SJSA1 (cell line): ENCODE data around the gene PANK3. TPM values are rescaled to one million over a fixed set of nuclear protein-coding genes. Genes with fewer than 3 reads are reported as not detected.
A peak's percentile ranks its signal among the peaks of the same experiment; 100 is the strongest.

Source experiments
- DNase-seq, 2 experiments: peaks; one replicate each; pipeline ENCODE4 v3.0.0-alpha.2; 2015 to 2020; ENCODE audit warnings: low spot score in 2 of 2, low read depth in 1 of 2
- H3K27ac ChIP-seq: fragments of 250-450 bp; sonication (Bioruptor Pico); 2 replicates; pipeline ENCODE4 v1.5.1; 2020; ENCODE audit warnings: mild to moderate bottlenecking, moderate library complexity
- H3K27me3 ChIP-seq: fragments of 250-450 bp; sonication (Bioruptor Pico); replicated peaks from 2 replicates; pipeline ENCODE4 v1.5.1; 2020; ENCODE audit warnings: mild to moderate bottlenecking, moderate library complexity
- H3K36me3 ChIP-seq: fragments of 250-450 bp; sonication (Bioruptor Pico); 2 replicates; pipeline ENCODE4 v1.5.1; 2020; ENCODE audit warnings: mild to moderate bottlenecking
- H3K4me1 ChIP-seq: fragments of 250-450 bp; sonication (Bioruptor Pico); replicated peaks from 2 replicates; pipeline ENCODE4 v1.6.1; 2021; ENCODE audit warnings: mild to moderate bottlenecking
- H3K4me3 ChIP-seq: fragments of 250-450 bp; sonication (Bioruptor Pico); 2 replicates; pipeline ENCODE4 v1.5.1; 2020; ENCODE audit warnings: mild to moderate bottlenecking
- H3K9me3 ChIP-seq: fragments of 250-450 bp; sonication (Bioruptor Pico); replicated peaks from 2 replicates; pipeline ENCODE4 v1.5.1; 2020; ENCODE audit warnings: mild to moderate bottlenecking
- total RNA-seq: library from RNA; depleted of rRNA; stranded (reverse); fragments of >200 nt; shearing (Covaris generic); gene quantifications from 2 replicates; pipeline ENCODE4 v1.2.3, GENCODE V29; 2014; rRNA removed

PANK3 gene
- 77.0 and 105 TPM in 2 replicates for total RNA-seq

DNA sequence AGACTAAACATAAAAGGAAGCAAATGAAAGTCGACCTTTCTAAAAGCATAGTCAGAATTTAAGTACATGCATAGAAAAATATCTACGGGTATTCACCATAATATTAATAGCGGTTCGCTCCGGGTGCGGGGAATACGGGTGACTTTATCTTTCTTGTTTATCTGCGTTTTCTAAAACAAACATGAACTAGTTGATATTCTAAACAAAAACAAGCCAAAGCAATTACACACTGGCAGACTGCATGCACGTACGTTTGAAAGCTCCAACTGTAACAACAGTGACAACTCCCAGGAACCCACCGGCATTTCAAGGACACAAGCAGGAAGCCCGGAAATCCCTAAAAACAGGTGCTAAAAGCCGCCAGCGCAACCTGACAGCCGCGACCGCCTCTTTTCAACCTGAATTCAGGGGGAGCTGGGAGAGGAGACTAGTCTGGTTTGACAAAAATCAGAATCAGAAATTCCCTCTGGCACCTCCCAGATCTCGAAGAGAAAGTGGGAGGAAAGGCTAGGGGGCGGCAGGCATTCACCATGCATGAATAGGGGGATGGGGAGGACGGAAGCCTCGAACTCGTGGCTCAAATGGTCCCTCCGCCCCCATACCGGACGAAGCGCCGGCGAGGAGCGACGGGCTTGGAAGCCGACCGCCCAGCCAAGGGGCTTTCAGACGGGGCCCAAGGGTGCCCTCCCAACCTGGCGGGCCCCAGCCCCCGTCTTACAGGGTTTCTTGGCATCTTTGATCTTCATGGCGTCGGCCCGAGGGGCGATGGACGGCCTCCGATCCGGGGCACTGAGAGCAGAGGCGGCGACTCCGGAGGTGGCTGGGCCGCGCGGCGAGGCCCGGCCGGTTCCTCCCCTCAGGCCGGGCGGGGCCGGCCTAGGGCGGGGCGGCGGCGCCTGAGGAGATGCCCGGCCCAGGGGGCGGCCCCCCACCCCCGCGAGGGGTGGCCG is at the start of gene PANK3:
PANK3 (minus strand) TSS at position 831 of the 950 bp plus-strand sequence; CDS start at position 746, 85 bp downstream.
- H3K27me3 ChIP-seq, result no peaks in the 10 kb centered on the region
- H3K4me3 ChIP-seq, result peak within 1 kb of the TSS; percentile 84
- H3K4me1 ChIP-seq, result peaks cover 9% of the 10 kb centered on the region
- no peaks in the 10 kb centered on the region for H3K9me3 ChIP-seq
- peaks cover 26% of the 10 kb centered on the region for H3K36me3 ChIP-seq
- H3K27ac ChIP-seq, result peak within 1 kb of the TSS; percentile 72
- peak; percentile 52 to 89 for DNase-seq

DNA sequence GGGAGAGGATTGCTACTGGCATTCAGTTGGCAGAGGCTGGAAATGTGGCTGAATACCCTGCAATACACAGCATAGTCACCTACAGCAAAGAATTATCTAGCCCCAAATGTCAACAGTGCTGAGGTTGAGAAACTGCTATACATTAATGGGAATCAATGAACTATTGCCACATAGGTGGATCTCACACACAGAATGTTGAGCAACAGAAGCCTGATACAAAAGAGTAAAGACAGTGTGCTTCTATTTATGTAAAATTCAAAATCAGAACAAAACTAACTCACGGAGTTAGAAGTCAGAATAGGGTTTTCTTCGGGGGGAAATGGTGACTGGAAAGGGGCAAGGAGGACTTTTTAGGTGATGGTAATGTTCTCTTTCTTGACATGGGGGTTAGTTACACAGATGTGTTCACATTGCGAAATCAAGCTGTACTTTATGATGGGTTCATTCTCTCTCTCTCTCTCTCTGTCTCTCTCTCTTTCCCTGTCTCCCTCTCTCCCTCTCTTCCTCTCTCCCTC is 45.7 kb upstream of the PANK3 start:
- H3K9me3 ChIP-seq, result peaks cover 3% of the 10 kb centered on the region; the same call in 1 of the 2 replicates
- no peaks in the 10 kb centered on the region for H3K36me3 ChIP-seq
- DNase-seq, result no peak
- H3K27me3 ChIP-seq, result no peaks in the 10 kb centered on the region
- H3K27ac ChIP-seq, result no peak overlapping the region
- H3K4me3 ChIP-seq, result no peak overlapping the region
- H3K4me1 ChIP-seq, result no peaks in the 10 kb centered on the region

- H3K36me3 ChIP-seq, result no peaks in the 10 kb centered on the region
- no peak overlapping the region for H3K27ac ChIP-seq
- H3K27me3 ChIP-seq, result peaks cover 13% of the 10 kb centered on the region
- DNase-seq, result no peak
- no peak overlapping the region for H3K4me3 ChIP-seq
- H3K9me3 ChIP-seq, result peaks cover 3% of the 10 kb centered on the region; the same call in 1 of the 2 replicates
- no peaks in the 10 kb centered on the region for H3K4me1 ChIP-seq
Measured at GRCh38 chr5:168620807-168621206, 41.6 kb upstream of the PANK3 start.

DNA sequence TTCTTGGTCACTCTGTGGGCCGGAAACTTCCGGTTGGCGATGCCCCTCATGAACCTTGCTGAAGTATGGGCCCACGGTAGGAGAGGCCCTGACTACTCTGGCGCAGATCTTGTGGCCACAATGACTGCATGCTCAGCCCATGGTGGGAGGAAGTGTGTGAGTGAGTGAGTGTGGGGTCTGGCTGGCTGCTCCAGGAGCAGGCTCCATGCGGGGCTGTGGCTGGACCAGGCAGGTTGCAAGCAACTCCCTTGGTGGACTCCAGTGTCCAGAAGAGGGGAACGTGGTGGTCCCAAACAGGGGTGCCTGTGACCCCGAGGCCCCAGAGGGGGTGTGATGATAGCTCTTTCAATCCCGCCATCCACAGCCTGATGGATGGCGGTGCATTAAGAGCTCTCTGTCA is 35.5 kb upstream of the PANK3 start:
- no peaks in the 10 kb centered on the region for H3K9me3 ChIP-seq
- H3K36me3 ChIP-seq, result no peaks in the 10 kb centered on the region

GRCh38 chr5:168613996-168614395 is 34.8 kb upstream of the PANK3 start:
- H3K27ac ChIP-seq, result no peak overlapping the region
- peaks cover 10% of the 10 kb centered on the region for H3K27me3 ChIP-seq
- no peaks in the 10 kb centered on the region for H3K4me1 ChIP-seq
- no peak for DNase-seq
- no peaks in the 10 kb centered on the region for H3K36me3 ChIP-seq
- H3K4me3 ChIP-seq, result no peak overlapping the region
- H3K9me3 ChIP-seq, result no peaks in the 10 kb centered on the region

More for the DNA sequence above, 35.5 kb upstream of the PANK3 start:
- H3K4me3 ChIP-seq, result no peak overlapping the region
- H3K4me1 ChIP-seq, result no peaks in the 10 kb centered on the region
- peaks cover 17% of the 10 kb centered on the region for H3K27me3 ChIP-seq
- no peak overlapping the region for H3K27ac ChIP-seq
- DNase-seq, result no peak

DNA sequence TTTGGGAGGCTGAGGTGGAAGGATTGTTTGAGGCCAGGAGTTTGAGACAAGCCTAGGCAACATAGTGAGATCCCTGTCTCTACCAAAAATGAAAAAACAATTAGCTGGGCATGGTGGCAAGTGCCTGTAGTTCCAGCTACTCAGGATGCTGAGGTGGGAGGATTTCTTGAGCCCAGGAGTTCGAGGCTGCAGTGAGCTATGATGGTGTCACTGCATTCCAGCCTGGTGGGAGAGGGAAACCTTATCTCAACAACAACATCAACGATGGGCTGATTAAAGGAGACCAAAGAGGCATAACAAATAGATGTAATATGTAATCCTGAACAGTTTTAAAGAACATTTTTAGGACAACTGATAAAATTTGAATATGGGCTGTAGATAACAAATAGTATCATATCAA is 34.2 kb upstream of the PANK3 start:
- H3K4me1 ChIP-seq, result no peaks in the 10 kb centered on the region
- no peak overlapping the region for H3K27ac ChIP-seq
- H3K36me3 ChIP-seq, result no peaks in the 10 kb centered on the region
- no peak for DNase-seq
- H3K9me3 ChIP-seq, result no peaks in the 10 kb centered on the region
- no peak overlapping the region for H3K4me3 ChIP-seq
- H3K27me3 ChIP-seq, result peaks cover 7% of the 10 kb centered on the region; the same call in 1 of the 2 replicates

DNA sequence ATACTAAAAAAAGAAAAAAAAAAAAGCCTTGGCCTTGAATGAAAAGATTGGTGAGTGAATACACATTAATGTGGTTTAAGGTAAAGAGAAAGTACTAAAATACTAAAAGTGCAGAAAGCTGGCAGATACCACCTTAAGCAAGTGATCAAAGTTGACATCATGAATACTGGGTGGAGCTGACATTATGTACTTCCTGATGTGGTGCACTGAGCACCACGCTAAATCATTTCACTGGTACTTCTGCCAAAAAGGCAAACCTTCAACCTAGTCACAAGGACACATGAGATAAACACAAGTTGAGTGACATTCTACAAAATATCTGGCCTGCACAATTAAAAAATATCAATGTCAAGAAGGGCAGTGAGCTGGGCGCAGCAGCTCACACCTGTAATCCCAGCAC is 33.8 kb upstream of the PANK3 start:
- Histone ChIP-seq H3K9me3 (no peaks in the 10 kb centered on the region), H3K27ac (no peak overlapping the region), H3K4me1 (no peaks in the 10 kb centered on the region), H3K27me3 (peaks cover 7% of the 10 kb centered on the region; the same call in 1 of the 2 replicates), H3K36me3 (no peaks in the 10 kb centered on the region), H3K4me3 (no peak overlapping the region)
- no peak for DNase-seq

- DNase-seq, result no peak
- Histone ChIP-seq H3K36me3 (no peaks in the 10 kb centered on the region), H3K4me3 (no peak overlapping the region), H3K27me3 (peaks cover 7% of the 10 kb centered on the region; the same call in 1 of the 2 replicates), H3K27ac (no peak overlapping the region), H3K4me1 (no peaks in the 10 kb centered on the region), H3K9me3 (no peaks in the 10 kb centered on the region)
Measured at GRCh38 chr5:168612123-168612522, 33.0 kb upstream of the PANK3 start.

DNA sequence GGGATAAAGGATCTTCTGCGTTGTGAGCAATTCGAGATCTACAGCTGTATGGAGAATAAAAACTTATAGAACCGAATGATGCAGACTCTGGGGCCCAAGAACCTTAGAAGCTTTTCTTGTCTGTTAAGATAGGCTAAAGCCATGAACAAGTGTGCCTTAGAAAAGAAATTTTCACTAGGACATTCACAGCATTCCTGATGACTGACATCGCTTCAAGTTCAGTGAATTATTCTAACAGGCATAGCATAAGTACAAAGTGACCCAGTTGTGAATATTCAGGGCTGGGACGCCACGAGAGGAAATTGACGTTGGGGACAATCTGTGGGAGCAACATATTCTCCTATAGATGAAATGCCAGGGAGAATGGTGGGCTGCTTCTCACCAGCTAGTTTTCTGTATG is 32.0 kb upstream of the PANK3 start:
- H3K36me3 ChIP-seq, result no peaks in the 10 kb centered on the region
- peaks cover 7% of the 10 kb centered on the region; the same call in 1 of the 2 replicates for H3K27me3 ChIP-seq
- H3K9me3 ChIP-seq, result no peaks in the 10 kb centered on the region
- no peak overlapping the region for H3K4me3 ChIP-seq
- no peaks in the 10 kb centered on the region for H3K4me1 ChIP-seq
- DNase-seq, result no peak
- no peak overlapping the region for H3K27ac ChIP-seq

GRCh38 chr5:168609806-168610482 is 30.8 kb upstream of the PANK3 start:
- no peaks in the 10 kb centered on the region for H3K9me3 ChIP-seq
- no peak for DNase-seq
- H3K4me3 ChIP-seq, result no peak overlapping the region
- H3K27me3 ChIP-seq, result no peaks in the 10 kb centered on the region; the same call in 1 of the 2 replicates
- no peaks in the 10 kb centered on the region for H3K4me1 ChIP-seq
- H3K27ac ChIP-seq, result no peak overlapping the region
- H3K36me3 ChIP-seq, result no peaks in the 10 kb centered on the region

DNA sequence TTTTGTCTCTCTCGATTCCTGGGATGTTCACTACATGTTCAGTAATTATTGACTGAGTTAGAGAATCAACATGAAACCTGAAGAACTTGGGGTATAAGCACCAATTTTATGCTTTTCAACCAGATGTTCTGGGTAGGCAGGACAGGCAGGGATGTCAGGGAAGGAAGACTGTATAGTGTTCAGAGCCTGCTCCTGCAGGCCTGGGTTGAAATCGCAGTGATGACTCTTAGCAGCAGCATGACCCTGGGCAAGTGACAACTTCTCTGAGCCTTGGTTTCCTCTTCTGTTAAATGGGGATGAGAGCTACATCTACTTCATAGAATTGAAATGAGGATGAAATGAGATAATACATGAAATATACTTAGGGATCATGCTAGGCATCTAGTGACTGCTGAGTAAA is 29.7 kb upstream of the PANK3 start:
- no peak overlapping the region for H3K4me3 ChIP-seq
- no peak for DNase-seq
- peaks cover 4% of the 10 kb centered on the region for H3K4me1 ChIP-seq

GRCh38 chr5:168608386-168608785 is 29.2 kb upstream of the PANK3 start:
- Histone ChIP-seq H3K36me3 (no peaks in the 10 kb centered on the region), H3K27me3 (no peaks in the 10 kb centered on the region), H3K4me1 (peaks cover 8% of the 10 kb centered on the region), H3K4me3 (no peak overlapping the region), H3K9me3 (no peaks in the 10 kb centered on the region), H3K27ac (no peak overlapping the region)
- DNase-seq, result no peak

More for the DNA sequence above, 29.7 kb upstream of the PANK3 start:
- Histone ChIP-seq H3K27ac (no peak overlapping the region), H3K36me3 (no peaks in the 10 kb centered on the region), H3K9me3 (no peaks in the 10 kb centered on the region), H3K27me3 (no peaks in the 10 kb centered on the region; the same call in 1 of the 2 replicates)

GRCh38 chr5:168607946-168608345 is 28.8 kb upstream of the PANK3 start:
- DNase-seq, result no peak
- no peak overlapping the region for H3K4me3 ChIP-seq

GRCh38 chr5:168606562-168606961 is 27.4 kb upstream of the PANK3 start:
- Histone ChIP-seq H3K27me3 (no peaks in the 10 kb centered on the region), H3K9me3 (no peaks in the 10 kb centered on the region), H3K36me3 (no peaks in the 10 kb centered on the region), H3K4me3 (no peak overlapping the region), H3K4me1 (peaks cover 10% of the 10 kb centered on the region), H3K27ac (no peak overlapping the region)
- no peak for DNase-seq

More at GRCh38 chr5:168607946-168608345, 28.8 kb upstream of the PANK3 start:
- no peaks in the 10 kb centered on the region for H3K36me3 ChIP-seq
- H3K4me1 ChIP-seq, result peaks cover 10% of the 10 kb centered on the region
- H3K27me3 ChIP-seq, result no peaks in the 10 kb centered on the region
- H3K27ac ChIP-seq, result no peak overlapping the region
- H3K9me3 ChIP-seq, result no peaks in the 10 kb centered on the region
